SU-DHL-6 (cell line): ENCODE data around the gene MKKS.
A peak's percentile ranks its signal among the peaks of the same experiment; 100 is the strongest.

ENCODE experiments used
- H2AFZ ChIP-seq: fragments of 200-600 bp; sonication (generic); 2 replicates; pipeline ENCODE4 v1.6.1; 2014; ENCODE audit warnings: low read depth, mild to moderate bottlenecking, moderate library complexity, mixed read lengths, antibody characterized with exemption, low read length; ENCODE audit not compliant: severe bottlenecking
- H3F3A ChIP-seq: fragments of 200-600 bp; shearing (Covaris generic); 2 replicates; pipeline ENCODE4 v1.6.0; 2016; ENCODE audit warnings: antibody characterized with exemption, mild to moderate bottlenecking; ENCODE audit not compliant: insufficient read depth
- H3K27ac ChIP-seq: fragments of 200-600 bp; sonication (generic); 2 replicates; pipeline ENCODE4 v1.5.1; 2016; ENCODE audit warnings: low read depth, mild to moderate bottlenecking, low read length, moderate library complexity, mixed read lengths
- H3K27me3 ChIP-seq: fragments of 200-600 bp; sonication (generic), shearing (Covaris generic); 2 replicates; pipeline ENCODE4 v1.6.0; 2014; ENCODE audit warnings: mild to moderate bottlenecking, low read length
- H3K36me3 ChIP-seq: fragments of 200-600 bp; sonication (generic); 2 replicates; pipeline ENCODE4 v1.6.1; 2014; ENCODE audit warnings: mild to moderate bottlenecking, low read length, mixed read lengths
- H3K4me2 ChIP-seq: fragments of 300-600, 200-600 bp; shearing (Covaris generic), sonication (generic); 2 replicates; pipeline ENCODE4 v1.6.0; 2014; ENCODE audit warnings: low read length, low read depth, mild to moderate bottlenecking; ENCODE audit not compliant: poor library complexity, severe bottlenecking
- H3K4me3 ChIP-seq: fragments of 200-600 bp; sonication (generic); 2 replicates; pipeline ENCODE4 v1.5.1; 2014; ENCODE audit warnings: antibody characterized with exemption, low read length, mild to moderate bottlenecking, mixed read lengths; ENCODE audit not compliant: insufficient read depth, poor library complexity, severe bottlenecking
- H3K79me2 ChIP-seq: fragments of 200-600 bp; sonication (generic); 2 replicates; pipeline ENCODE4 v1.6.1; 2014; ENCODE audit warnings: mild to moderate bottlenecking, low read length, moderate library complexity; ENCODE audit not compliant: insufficient read depth
- H3K9ac ChIP-seq: fragments of 200-600 bp; sonication (generic); 2 replicates; pipeline ENCODE4 v1.7.0; 2014; ENCODE audit warnings: mild to moderate bottlenecking, low read length
- H3K9me2 ChIP-seq: fragments of 200-600 bp; sonication (generic); replicated peaks from 2 replicates; pipeline ENCODE4 v1.6.1; 2014; ENCODE audit warnings: low read length; ENCODE audit not compliant: insufficient read depth
- H3K9me3 ChIP-seq: fragments of 200-600 bp; sonication (generic); 2 replicates; pipeline ENCODE4 v1.6.1; 2014; ENCODE audit warnings: low read length, mixed read lengths; ENCODE audit not compliant: insufficient read depth
- H4K20me1 ChIP-seq: fragments of 200-600 bp; sonication (generic); 2 replicates; pipeline ENCODE4 v1.6.1; 2014; ENCODE audit warnings: low read depth, mild to moderate bottlenecking, antibody characterized with exemption, low read length, moderate library complexity, mixed read lengths
- CTCF ChIP-seq: fragments of 200-600 bp; sonication (generic); IDR thresholded peaks from one replicate; pipeline ENCODE4 v1.5.1; 2017; ENCODE audit warnings: antibody characterized with exemption, mild to moderate bottlenecking, low read length, moderate library complexity; ENCODE audit not compliant: insufficient read depth, poor library complexity, severe bottlenecking
- EZH2phosphoT487 ChIP-seq: fragments of 200-600 bp; sonication (generic), shearing (Covaris generic); conservative IDR thresholded peaks from 2 replicates; pipeline ENCODE4 v1.6.1; 2018; ENCODE audit warnings: mild to moderate bottlenecking, antibody characterized with exemption, low read length, moderate library complexity, mixed read lengths

MKKS gene

GRCh38 chr20:10447028-10447427 lies 13.0 kb upstream of the MKKS start:
- Histone ChIP-seq H3F3A (no peaks in the 10 kb centered on the region; the same call in 1 of the 2 replicates), H3K4me3 (no peak overlapping the region), H2AFZ (no peak overlapping the region), H3K27me3 (no peaks in the 10 kb centered on the region), H3K36me3 (no peaks in the 10 kb centered on the region), H3K4me2 (peak overlapping the region; percentile 53), H3K79me2 (peaks cover 38% of the 10 kb centered on the region), H3K9me3 (no peaks in the 10 kb centered on the region), H4K20me1 (no peaks in the 10 kb centered on the region), H3K27ac (peak overlapping the region; percentile 8; the same call in 1 of the 2 replicates), H3K9me2 (no peaks in the 10 kb centered on the region), H3K9ac (0 out of 2 replicates have a peak overlapping the region, but pooled peaks have one; percentile 14)
- no peak for TF ChIP-seq EZH2phosphoT487
- no peak for TF ChIP-seq CTCF

DNA sequence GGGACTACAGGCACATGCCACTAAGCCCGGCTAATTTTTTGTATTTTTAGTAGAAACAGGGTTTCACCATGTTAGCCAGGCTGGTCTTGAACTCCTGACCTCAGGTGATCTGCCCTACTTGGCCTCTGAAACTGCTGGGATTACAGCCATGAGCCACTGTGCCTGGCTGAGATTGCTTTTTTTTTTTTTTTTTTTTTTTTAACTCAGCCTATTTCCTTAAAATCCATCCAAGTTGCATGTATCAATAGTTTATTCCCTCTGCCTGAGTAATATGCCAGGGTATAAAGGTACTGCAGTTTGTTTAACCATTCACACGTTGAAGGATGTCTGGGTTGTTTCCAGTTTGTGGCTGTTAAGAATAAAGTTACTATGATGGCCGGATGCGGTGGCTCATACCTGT lies 11.7 kb upstream of the MKKS start:
- Histone ChIP-seq H3K4me2 (no peak overlapping the region), H3K9ac (no peak overlapping the region), H3K36me3 (no peaks in the 10 kb centered on the region), H3K27me3 (no peaks in the 10 kb centered on the region), H2AFZ (no peak overlapping the region), H3K9me2 (no peaks in the 10 kb centered on the region), H4K20me1 (no peaks in the 10 kb centered on the region), H3K27ac (no peak overlapping the region), H3K9me3 (no peaks in the 10 kb centered on the region), H3K4me3 (no peak overlapping the region), H3K79me2 (peaks cover 38% of the 10 kb centered on the region), H3F3A (no peaks in the 10 kb centered on the region; the same call in 1 of the 2 replicates)
- TF ChIP-seq EZH2phosphoT487 (no peak), CTCF (no peak)

DNA sequence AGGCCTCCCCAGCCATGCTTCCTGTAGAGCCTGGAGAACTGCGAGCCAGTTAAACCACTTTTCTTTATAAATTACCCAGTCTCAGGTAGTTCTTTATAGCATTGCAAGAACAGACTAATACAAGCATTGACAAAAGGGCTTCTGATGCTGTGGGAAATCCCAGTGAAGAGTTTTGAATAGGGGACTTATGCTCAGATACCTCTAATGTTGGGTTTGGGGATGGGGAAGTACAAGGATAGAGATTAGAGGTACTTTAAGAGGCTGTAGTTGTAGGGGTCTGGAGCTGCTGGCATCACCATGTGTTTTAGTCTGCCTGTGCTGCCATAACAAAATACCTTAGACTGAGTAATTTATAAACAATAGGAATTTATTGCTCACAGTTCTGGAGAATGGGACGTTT lies 9.9 kb upstream of the MKKS start:
- Histone ChIP-seq H3K9me2 (no peaks in the 10 kb centered on the region), H3K4me2 (no peak overlapping the region), H3K79me2 (peaks cover 45% of the 10 kb centered on the region), H3K27ac (no peak overlapping the region), H2AFZ (no peak overlapping the region), H4K20me1 (no peaks in the 10 kb centered on the region), H3K27me3 (no peaks in the 10 kb centered on the region), H3K4me3 (no peak overlapping the region), H3K9ac (no peak overlapping the region), H3F3A (no peaks in the 10 kb centered on the region; the same call in 1 of the 2 replicates), H3K36me3 (peaks cover 3% of the 10 kb centered on the region; the same call in 1 of the 2 replicates), H3K9me3 (no peaks in the 10 kb centered on the region)
- no peak for TF ChIP-seq CTCF
- TF ChIP-seq EZH2phosphoT487 = no peak
